HG03521 (cell line): Measurements from ENCODE around the gene EMILIN1.

Source experiments
- ATAC-seq: cut with Tn5 transposase; IDR thresholded peaks from one replicate; pipeline ENCODE4 v1.9.1; 2021; ENCODE audit warnings: mild to moderate bottlenecking, moderate library complexity; ENCODE audit not compliant: unreplicated experiment

Gene EMILIN1

DNA sequence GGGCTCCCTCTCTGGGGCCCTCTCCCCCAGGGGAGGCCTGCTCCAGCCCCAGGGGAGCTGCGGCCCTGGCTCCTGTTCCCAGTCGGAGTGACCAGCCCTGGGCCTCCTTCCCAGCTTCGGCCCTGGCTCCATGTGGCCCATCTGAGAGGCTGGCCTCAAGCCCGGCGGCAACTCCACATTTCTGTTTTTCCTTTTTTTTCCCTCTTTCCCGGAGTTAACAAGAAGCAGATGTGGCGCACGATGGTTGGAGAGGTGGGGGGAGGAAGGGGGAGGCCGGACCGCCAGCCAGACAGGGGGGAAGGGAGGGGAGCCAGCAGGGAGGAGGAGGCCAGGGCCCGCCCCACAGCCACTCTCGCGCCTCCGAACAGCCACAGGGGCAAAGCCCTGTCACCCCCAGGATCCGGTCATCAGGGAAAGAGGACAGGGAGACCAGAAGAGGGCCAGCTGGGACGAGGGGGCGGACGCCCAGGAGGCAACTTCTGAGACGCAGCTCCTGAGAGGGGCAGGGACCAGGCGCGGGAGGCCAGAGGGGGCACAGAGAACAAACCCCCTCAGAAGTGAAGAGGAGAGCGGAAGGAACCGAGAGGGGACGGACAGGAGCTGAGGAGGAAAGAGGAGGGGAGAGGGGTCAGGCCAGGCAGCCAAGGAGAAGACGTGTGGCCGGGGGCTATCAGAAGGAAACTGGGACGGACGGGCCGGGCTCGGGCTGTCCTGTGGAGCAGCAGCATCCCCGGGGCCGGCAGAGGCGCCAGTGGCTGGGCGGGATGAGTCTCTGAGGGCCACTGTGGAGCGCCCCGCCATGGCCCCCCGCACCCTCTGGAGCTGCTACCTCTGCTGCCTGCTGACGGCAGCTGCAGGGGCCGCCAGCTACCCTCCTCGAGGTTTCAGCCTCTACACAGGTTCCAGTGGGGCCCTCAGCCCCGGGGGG, at the start of gene EMILIN1:
TSS of gene EMILIN1 (plus strand) at position 349 of the 928 bp plus-strand sequence. CDS start at position 800, 451 bp downstream.
- no peak for ATAC-seq

DNA sequence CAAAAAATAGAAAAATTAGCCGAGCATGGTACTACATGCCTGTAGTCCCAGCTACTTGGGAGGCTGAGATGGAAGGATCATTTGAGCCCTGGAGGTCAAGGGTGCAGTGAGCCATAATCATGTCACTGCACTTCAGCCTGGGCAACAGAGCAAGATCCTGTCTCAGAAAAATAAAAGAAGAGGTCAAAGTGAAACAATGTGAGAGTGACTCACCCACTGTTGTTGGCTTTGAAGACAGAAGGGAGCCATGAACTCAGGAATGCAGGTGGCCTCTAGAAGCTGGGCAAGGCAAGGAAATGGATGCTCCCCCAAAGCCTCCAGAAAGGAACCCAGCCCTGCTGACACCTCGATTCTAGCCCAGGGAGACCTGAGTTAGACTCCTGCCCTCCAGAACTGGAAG, 49.4 kb upstream of the EMILIN1 start:
- no peak for ATAC-seq

DNA sequence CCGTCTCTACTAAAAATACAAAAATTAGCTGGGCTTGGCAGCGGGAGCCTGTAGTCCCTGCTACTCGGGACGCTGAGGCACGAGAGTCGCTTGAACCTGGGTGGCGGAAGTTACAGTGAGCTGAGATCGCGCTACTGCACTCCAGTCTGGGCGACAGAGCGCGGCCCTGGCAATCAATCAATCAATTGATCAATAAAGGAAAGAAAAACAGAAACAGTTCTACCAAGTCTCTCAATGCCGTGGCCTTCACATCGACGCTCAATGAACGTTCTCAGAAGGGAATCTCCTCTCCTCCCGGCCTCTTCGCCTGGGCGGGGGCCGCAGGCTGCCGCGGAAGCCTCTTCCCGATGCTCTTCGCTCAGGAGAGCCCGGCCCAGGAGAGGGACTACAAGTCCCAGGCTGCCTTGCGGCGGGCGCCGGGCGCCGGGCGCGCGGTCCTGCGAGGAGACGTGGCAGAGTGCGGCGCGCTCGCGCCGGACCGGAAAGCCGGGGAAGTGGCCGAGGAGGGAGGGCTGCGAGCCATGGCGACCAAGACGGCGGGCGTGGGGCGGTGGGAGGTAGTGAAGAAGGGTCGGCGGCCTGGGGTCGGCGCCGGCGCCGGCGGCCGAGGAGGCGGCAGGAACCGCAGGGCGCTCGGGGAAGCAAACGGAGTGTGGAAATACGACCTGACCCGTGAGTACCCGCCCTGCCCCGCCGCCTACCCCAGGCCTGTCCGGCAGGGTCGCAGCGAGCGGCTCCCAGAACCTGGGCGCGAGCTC, 45.7 kb upstream of the EMILIN1 start, which contains the start of gene TMEM214:
TSS of gene TMEM214 (plus strand) at position 471 of the 758 bp plus-strand sequence. CDS start at position 522, 51 bp downstream.
- ATAC-seq: peak; percentile 92

DNA sequence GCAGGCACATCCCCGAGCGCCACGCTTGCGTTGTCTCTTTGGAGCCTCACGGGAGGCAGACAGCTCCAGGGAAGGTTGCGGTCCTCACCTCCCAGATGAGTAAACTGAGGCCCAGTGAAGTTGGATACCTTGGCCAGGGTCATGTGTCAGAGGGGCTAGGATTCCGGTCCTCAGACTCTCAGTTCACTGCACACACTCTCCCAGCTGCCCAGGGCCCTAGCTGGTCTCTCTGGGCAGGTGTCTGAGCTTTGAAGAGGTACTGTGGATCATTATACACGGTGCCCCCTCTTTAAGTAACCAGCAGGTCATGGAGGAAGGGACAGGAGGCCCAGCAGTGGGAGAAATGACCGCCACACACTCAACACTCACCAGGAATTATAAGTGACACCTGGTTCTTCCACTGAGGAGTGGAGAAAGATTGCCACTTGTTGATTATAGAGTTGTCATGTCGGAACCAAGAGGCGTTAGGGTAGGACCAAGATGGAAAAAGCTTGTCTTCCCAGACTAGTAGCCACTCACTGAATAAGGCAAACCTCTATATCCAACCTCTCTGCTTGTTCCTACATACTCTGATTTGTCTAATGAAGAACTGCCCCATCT, 45.1 kb upstream of the EMILIN1 start:
- no peak for ATAC-seq

DNA sequence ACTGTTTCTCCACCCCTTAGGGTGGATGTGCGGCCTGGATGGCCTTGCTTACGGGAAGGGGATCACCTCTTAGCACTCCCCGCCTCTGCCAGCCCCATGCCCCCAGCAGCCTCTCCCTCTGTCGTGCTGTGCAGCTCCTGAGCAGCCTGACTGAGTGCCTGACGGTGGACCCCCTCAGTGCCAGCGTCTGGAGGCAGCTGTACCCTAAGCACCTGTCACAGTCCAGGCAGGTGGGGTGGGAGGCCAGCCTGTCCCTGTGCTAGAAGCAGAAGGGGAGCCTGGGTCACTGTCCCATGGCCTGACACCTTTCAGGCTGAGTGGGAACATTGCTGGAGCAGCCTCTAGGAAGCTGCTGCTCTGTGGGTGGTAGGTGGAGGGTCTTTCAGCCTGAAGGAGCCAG, 40.4 kb upstream of the EMILIN1 start:
- ATAC-seq: no peak

DNA sequence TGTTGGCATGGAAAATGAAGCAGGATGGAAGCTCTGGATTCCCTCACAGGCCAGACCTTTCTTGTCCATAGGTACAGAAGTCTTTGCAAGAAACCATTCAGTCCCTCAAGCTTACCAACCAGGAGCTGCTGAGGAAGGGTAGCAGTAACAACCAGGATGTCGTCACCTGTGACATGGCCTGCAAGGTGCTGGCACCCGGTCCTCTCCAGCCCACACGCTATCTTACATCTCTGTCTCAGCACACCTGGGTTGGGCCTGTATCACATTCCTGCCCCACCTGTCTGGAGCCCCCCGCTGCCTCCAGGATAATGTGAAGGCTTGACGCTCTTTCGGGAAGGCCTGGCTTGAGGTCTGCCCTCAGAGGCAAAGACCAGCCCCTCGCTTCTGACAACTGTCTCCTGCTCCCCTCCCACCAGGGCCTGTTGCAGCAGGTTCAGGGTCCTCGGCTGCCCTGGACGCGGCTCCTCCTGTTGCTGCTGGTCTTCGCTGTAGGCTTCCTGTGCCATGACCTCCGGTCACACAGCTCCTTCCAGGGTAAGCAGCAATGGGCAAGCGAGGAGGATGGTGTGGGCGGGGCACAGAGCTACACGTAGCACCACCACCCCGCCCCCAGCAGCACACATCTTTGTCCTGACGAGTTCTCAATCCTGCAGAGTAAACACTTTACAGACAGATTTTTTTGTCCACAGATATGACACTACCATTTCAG, 39.6 kb upstream of the EMILIN1 start:
- no peak for ATAC-seq

DNA sequence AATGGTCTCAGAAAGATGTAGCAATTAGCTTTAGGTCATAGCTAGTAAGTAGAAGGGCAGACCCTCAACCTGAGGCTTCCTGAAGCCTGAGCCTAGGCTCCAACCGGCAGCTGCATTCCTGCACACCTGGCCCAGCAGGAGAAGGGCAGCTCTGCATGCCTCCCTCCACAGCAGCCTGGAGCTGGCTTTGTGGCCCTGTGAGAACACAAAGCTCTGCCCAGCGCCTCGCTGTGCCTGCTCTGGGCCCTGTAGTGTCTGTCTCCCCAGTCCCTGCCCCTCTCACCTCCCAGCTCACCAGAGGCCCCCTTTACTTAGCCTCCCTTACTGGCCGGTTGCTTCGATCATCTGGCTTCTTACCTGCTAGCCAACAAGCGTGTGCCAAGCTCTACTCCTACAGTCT, 39.0 kb upstream of the EMILIN1 start:
- no peak for ATAC-seq

DNA sequence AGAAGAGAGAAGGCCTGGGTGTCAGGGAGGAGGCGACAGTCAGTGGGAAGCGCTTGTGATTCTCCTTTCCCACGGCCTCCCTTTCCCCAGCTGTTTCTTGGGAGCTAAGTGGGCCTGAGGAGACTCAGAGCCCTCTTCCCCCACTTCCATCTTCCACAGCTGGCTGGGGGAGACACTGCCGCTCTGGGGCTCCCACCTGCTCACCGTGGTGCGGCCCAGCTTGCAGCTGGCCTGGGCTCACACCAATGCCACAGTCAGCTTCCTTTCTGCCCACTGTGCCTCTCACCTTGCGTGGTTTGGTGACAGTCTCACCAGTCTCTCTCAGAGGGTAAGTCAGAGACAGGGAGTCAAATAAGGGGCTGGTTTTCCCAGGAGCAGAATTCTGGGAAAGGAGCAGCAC, 38.5 kb upstream of the EMILIN1 start:
- no peak for ATAC-seq

DNA sequence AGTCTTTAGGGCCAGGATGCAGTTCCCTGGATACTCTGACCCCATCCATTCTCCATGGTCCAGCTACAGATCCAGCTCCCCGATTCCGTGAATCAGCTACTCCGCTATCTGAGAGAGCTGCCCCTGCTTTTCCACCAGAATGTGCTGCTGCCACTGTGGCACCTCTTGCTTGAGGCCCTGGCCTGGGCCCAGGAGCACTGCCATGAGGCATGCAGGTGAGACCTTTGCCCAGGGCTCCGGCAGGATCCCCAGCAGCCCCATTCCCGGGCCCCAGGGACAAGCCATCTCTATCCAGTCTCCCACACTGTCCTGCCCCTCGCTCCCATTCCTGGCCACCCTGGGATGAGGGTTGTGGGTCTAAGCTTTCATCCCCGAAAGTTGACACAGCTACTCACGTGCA, 38.1 kb upstream of the EMILIN1 start:
- no peak for ATAC-seq

DNA sequence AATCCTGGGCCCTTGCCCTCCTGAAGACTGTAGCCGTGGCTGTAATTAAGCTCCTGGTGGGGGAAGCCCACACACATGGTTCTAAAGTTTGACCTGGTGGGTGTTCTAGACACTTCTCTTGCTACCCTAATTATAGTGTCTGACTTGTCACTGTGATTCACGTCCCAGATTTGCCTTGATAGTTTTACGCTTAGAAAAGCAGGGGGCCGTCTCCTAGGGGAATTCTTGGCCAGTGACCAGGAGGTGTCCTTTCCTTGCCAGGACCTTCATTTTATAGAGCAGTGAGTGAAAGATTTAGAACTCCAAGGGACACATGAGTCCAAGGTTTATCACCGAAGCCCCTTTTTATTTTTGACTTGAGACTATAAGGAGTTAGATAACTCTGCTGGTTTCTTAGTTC, 36.7 kb upstream of the EMILIN1 start:
- no peak for ATAC-seq

DNA sequence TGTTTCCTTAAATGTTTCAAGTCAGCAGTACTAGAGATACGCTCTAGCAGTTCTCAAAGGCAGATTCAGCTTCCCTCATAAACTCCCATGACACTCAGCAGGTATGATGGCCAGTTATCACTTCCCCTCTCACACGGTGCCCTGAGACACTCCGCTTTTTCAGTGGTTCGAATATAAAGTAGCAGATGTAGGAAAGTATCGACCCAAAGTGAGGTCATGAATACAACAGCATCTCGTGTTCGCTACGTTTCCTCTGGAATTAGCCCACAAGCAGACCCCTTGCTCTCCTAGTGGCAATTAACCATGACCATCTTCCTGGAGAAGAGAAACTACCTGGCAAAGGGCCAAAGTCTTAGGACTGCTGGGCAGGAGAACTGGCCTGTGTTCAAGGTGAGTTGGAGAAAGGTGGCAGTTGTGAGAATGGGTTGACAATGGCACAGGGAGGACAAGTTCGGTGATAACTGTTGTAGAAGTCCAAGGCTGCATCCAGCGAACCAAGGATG, 36.2 kb upstream of the EMILIN1 start:
- ATAC-seq: peak; percentile 50

DNA sequence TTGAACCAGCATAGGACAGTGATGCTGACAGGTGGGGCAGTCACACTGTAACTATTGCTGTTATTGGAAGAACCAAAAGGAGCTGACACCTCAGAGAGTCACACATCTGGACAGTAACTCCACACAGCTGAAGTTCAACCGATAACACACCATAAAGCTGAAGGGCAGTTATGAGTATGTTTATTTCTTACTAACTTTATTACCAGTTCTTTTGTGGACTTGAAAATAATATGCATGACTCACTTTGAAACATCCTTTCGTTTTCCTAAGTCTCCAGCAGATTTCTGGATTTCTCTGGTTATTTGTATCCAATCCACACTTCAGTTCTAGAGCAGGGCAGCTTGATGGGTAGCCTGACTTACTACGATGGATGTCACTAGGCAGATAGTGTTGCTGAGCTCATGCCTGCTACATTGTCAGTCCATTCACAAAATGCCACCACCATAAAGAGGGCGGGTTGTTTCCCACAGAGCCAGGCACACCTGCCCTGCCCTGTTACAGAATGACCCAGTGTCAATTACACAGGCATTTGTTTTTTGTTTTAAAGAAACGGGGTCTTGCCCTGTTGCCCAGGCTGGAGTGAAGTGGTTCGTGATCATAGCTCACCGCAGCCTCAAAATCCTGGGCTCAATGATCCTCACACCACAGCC, 35.3 kb upstream of the EMILIN1 start:
- no peak for ATAC-seq

DNA sequence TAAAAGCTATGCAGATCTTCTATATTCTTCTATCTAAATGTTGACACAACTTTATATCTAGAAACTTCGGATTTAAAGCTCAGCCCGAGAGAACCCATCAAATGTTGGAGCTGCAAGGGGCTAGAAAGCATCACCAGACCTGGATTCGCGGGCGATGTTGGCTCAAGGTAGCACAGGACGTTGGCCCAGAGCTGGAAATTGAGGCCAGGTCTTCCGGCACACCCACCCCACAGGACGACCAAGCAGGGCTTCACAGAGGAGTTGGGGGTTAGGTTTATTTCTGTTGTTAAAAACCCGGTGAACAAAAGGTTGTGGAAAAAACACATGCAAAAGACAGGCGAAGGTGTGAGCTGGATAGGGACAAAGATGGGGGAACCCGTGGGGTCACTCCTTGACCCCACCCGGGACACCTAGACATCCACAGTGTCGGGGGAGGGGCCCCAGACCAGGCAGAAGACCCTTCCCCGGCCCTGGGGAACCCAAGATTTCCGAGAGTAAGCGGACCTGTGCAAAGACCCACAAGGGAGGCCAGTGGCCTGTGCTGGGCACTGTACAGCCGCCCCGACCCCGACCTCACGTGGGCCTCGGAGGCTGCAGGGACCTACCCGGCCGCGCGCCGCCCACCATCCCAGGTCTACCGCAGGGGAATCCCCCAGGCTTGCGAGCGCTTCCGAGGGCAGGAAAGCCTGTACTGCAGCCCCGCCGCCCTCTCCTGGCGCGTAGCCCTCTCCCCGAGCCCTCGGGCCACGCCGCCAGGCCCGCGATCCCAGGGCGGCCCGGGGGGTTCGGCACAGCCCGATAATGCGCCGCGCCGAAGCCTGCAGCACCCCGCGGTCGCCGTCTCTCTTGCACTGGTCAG, 28.8 kb upstream of the EMILIN1 start:
- no peak for ATAC-seq

DNA sequence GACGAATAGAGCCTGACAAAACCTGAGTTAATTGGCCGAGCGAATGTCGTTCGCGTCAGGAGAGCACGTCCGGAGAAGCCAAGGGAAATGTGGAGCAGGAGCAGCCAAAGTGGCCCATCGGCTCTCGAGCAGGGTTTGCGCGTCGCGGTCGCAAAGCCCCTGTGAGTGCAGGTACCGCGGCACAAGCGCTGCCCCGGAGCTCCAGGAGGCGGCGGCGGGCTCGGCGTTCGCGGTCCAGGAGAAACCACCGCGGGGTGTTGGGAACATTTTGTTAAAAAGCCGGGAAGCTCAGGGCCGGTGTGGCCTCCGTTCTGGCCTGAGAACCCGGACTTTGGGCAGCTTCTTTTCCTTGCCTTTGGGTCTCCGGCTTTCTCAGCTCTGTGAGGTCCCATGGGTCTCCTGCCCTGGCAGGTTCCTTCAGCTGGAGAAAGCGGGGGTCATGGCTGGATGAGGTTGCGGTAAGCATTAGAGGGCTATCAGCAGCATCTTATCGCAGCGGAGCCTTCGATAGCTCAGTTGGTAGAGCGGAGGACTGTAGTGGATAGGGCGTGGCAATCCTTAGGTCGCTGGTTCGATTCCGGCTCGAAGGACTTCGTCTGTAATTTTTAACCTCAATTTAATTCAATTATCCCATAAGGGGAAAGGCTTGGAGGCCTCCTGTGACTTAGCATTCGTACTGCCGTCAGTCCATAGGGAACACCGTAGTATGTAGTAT, 28.0 kb upstream of the EMILIN1 start:
- peak; percentile 41 for ATAC-seq

DNA sequence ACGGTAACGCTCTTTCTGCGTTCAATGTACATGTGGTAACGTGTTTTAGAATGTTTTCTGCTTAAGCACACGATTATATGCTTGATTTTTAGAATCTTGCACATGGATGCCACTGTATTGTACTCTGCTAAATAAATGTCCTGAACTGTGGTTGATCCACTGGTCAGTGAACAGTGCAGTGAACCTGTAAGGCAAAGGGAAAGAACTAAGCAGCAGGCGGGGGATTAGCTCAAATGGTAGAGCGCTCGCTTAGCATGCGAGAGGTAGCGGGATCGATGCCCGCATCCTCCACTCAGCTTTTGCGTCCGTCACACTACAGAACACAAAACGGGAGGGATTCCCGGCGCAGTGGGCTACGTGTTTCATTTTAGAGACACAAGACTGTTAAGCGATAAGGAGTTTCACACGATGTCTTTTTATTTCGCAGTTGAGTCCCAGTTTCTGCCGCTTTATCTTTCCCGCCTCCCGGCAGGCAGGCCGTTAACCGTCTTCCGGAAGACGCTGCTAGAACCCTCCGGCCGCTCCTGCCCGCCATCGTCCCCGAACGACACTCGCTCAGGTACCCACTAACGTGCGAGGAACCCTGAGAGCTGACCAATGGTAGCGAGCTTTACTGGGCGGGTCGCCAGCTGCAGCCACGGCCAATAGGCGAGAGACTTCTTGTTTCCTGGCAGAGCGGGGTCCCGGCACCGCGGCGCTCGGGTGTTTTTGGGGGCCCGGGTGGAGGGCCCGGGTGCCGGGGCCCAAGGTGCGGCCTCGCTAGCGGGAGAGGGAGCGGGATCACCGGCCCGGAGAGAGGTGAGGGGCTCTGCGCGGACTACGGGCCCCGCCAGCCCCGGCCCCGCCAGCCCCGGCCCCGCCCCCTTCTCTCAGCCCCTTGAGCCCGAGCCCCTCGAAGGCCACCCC, 27.2 kb upstream of the EMILIN1 start, which contains the start of gene AGBL5:
TSS of gene AGBL5 (plus strand) at position 673 of the 906 bp plus-strand sequence. CDS start 1,291 bp downstream, outside the sequence.
- ATAC-seq: peak; percentile 68

DNA sequence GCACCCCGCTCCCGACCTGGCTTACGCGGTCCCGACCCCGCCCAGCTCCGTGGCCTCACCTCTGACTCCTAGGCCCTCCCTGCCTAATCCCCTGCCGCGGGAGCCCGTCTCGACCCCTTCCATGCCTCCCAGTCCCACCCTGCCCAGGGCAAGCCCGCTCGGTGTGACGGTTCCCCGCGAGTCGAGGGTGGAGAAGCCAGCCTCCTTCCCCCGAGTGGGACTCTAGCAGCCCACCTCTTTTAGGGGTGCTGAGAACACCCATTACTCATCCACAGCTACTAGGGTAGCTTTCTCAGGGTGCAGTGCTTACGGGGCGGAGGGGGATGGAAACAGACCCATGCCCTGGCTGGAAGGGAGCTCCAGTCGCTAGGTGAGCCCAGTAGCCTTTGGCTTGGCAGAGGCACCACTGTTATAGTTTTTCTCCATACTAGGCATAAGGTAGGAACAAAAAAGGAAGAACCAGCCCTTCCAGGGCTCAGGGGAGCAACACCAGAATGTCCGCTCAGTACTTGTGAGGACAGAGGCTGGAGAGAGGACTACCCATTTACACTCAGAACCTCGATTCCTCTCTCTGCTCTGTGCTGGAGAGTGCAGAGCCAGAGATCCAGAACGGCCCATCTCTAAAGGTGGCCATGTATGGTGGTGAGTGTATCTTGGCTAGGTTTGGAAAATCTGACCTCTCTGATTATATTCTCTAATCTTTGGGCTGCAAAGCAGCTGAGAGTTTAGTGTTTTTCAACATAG, 26.3 kb upstream of the EMILIN1 start:
- no peak for ATAC-seq

DNA sequence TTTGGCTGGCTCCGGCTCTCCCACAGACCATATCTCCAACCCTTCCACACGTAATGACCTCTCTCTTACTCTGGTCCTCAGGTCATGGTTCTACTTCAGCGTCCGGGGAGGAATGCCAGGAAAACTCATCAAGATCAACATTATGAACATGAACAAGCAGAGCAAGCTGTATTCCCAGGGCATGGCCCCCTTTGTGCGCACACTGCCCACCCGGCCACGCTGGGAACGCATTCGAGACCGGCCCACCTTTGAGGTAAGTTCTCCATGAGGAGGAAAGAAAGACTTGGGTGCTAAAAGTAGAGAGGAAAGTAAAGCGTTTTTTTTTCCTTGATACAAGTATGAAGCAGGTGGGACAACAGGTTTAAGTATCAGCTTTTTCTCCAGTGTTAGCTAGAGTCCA, 25.1 kb upstream of the EMILIN1 start:
- ATAC-seq: no peak
